GM21825 (cell line): ENCODE measurements around the gene NENF.
A peak's percentile ranks its signal among the peaks of the same experiment; 100 is the strongest.
"Not testable (repeated sequence)": the region's sequence is repeated elsewhere in the genome, so short reads cannot be mapped to it uniquely, and the experiment has no call there.

Experiments used
- ATAC-seq: cut with Tn5 transposase; IDR thresholded peaks from one replicate; pipeline ENCODE4 v1.9.1; 2021; ENCODE audit warnings: mild to moderate bottlenecking, moderate library complexity; ENCODE audit not compliant: unreplicated experiment

NENF gene

GRCh38 chr1:212432661-212433576 is at the start of gene NENF:
Gene NENF, plus strand, starts transcription at chr1:212432920. Its CDS starts 24 bp downstream, at chr1:212432944.
- ATAC-seq, result peak; percentile 98

GRCh38 chr1:212386029-212386428 is 46.7 kb upstream of the NENF start:
- ATAC-seq, result no peak

DNA sequence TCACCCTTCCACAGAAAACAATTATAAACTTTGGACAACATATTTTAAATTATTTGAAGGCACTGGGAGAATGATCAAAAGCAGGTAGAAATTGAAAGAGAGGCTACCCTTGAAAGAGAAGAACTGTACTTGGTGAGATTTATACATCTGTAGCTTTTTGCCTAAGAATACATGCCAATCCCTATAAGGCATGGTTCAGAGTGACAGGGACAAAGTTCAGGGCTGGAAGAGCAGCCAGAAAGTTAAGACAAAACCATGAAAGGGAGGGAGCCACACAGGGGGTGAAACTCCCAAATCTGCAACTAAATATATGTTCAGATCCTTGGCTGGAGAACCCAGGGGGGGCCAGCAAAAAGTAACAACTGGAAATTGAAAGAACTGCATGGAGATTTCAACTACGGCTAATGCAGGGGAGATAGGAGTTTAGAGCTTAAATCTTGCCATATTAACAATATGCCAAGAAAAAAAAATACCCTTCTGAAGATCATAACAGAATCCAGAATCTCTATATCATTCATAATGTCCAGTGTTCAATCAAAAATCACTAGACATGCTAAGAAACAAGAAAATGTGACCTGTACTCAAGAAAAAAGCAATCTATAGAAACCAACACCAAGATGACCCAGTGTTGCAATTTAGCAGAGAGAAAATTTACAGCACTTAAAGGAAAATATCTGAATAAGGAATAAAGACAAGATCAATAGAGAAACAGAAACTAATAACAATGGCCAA is 43.6 kb upstream of the NENF start:
- no peak for ATAC-seq

DNA sequence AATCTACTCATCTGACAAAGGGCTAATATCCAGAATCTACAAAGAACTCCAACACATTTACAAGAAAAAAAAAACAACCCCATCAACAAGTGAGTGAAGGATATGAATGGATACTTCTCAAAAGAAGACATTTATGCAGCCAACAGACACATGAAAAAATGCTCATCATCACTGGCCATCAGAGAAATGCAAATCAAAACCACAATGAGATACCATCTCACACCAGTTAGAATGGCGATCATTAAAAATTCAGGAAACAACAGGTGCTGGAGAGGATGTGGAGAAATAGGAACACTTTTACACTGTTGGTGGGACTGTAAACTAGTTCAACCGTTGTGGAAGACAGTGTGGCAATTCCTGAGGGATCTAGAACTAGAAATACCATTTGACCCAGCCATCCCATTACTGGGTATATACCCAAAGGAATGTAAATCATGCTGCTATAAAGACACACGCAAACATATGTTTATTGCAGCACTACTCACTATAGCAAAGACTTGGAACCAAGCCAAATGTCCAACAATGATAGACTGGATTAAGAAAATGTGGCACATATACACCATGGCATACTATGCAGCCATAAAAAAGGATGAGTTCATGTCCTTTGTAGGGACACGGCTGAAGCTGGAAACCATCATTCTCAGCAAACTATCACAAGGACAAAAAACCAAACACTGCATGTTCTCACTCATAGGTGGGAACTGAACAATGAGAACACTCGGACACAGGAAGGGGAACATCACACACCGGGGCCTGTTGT is 36.9 kb upstream of the NENF start:
- ATAC-seq, result not testable (repeated sequence)

- ATAC-seq, result no peak
These were observed 36.1 kb upstream of the NENF start for GRCh38 chr1:212396638-212397037.

DNA sequence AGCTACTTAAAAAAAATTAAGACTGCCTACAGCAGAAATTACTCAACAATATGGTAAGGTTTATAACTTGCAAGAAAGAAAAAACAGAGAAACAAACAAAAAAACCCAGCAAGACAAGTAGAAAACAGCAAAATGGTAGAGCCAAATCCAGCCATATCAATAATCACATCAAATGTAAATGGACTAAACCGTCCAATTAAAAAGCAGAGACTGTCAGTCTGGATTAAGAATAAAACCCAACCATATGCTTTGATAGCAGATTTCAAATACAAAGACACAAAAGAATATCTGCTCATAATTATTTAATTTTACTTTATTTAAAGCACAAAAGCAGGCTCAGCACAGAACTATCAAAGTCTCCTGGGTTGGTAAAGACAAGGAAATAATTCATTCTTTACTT is 35.5 kb upstream of the NENF start:
- no peak for ATAC-seq

DNA sequence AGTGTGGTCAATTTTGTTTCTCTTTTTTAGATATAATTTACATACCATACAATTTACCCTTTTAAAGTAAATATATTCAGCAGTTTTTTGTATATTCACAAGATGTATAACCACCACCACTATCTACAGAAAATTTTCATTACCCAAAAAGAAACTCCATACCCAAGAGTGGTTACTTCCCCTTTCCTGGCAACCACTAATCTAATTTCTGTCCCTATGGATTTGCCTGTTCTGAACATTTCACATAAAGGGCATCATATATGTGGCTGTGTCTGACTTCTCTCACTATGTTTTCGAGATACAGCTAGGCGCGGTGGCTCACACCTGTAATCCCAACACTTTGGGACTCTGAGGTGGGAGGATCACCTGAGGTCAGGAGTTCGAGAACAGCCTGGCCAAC is 31.7 kb upstream of the NENF start:
- ATAC-seq, result no peak

DNA sequence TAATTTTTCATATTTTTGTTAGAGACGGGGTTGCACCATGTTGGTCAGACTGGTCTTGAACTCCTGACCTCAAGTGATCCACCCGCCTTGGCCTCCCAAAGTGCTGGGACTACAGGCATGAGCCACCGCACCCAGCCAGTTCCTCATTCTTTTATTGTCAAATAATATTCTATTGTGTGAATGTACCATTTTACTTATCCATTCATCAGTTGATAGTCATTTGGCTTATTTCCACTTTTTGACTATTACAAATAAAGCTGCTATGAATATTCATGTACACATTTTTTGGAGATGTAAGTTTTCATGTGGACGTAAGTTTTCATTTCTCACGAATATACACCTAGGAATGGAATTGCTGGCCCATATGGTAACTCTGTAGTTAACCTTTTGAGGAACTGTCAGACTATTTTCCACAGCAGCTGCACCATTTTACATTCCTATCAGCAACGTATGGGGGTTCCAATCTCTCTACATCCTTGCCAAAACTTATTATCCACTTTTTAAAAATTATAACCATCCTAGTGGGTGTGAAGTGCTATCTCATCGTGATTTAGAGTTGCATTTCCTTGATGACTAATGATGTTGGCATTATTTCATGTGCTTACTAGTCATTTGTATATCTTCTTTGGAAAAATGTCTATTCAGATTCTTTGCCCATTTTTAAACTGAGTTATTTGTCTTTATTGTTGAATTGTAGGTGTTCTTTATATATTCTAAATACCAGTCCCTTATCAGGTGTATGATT is 30.7 kb upstream of the NENF start:
- no peak for ATAC-seq

DNA sequence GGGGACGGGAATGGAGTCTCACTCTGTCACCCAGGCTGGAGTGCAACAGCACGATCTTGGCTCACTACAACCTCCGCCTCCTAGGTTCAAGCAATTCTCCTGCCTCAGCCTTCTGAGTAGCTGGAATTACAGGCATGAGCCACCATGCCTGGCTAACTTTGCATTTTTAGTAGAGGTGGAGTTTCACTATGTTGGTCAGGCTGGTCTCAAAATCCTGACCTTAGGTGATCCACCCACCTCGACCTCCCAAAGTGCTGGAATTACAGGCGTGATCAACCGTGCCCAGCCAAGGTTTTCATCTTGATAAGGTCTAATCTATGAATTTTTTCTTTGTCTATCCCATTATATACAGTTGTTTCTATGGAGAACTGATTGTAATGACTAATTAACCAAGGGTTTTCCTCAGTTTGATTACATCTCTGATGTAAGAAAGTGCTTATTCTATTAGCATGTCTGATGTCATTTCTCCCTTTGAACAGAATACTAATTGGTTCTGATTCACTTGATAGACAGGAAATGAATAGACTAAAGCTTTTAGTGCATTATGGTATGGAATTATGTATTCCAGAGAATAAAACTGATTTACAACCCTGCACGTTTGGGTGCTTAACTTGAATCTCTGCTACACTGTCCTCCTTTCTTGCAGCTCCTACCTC is 29.9 kb upstream of the NENF start:
- no peak for ATAC-seq

DNA sequence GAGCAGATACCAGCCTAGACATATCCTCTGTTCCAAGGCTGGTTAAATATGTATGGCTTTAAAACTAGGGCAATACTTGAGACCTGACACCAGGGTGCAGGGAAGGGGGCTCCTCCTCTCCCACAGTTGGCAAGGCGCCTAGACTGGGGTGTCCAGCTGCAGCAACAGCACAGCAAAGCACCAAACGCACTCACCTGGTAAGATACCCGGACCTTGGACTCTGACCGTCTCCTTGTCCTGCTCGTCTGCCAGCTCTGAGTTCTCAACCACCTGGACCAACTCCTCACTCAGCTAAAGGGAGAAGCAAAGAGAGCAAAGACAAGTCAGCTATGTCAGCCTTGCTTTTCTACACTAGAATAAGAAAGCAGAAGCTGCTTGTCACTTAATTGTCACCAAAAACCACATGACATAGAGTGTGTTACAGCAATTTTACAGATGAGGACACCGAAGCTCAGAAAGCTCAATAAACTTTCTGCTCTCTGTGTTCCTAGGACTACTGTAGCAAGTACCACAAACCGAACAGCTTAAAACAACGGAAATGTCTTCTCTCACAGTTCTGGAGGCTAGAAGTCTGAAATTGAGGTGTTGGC is 22.4 kb upstream of the NENF start:
- no peak for ATAC-seq

GRCh38 chr1:212412374-212412773 is 20.3 kb upstream of the NENF start:
- no peak for ATAC-seq

DNA sequence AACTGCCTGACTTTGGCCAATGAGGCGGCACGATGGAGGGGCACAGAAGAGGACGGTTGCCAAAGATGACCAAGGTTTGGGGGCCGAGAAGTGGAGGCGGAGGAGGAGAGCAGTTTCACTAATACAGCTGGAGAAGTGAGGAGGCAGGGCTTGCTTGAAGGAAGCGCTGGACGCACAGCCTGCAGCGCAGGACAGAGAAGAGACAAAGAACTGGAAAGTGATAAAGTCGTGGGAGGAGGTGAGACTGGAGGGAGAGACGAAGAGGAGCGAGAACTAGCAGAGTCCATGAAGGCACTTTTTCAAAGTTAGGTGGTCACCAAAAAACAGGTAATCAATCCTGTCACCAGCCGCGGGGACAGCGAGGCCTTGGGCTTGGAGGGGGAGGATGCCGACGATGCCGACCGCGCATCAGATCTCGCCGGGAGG is 18.8 kb upstream of the NENF start:
- ATAC-seq, result peak; percentile 6

DNA sequence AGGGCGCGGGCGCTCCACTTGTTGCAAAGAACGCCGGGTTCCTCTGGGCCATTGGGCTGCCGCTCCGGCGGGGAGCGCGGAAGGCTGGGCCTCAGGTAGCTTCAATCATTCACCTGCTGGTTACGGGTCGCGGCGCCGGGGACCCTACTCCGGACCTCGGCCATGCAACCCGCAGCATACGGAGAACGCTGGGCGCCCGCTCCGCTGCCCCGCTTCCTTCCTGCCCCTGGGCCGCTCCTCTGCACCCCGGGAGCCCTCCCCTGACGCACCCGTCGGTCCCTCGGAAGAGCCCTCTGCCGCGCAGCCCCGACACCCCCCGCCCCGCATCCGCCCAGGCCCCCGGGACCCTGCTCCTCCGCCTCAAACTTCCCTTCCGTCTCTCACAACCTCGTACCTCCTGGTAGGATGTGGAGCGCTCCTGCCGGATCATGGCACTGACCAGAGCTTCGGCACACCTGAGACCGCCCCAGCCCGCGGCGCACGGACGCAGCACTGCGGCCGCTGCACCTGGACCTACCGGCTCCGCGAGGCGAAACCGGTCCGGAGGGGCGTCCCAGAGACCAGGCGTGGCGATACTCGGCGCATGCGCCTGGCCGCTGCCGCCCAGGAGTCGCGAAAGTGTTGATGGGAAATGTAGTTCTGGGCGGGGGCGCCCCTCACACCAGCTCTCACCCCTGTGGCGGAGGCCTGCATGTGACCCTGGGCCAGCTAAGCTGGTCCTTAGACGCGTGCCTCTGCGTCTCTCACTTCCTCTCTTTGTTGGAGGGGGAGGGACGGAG is 18.2 kb upstream of the NENF start, which contains the start of gene PACC1:
Gene PACC1, minus strand, starts transcription at position 559 of the 779 bp plus-strand sequence. Its CDS starts 129 bp downstream, at position 430.
- peak; percentile 96 for ATAC-seq

DNA sequence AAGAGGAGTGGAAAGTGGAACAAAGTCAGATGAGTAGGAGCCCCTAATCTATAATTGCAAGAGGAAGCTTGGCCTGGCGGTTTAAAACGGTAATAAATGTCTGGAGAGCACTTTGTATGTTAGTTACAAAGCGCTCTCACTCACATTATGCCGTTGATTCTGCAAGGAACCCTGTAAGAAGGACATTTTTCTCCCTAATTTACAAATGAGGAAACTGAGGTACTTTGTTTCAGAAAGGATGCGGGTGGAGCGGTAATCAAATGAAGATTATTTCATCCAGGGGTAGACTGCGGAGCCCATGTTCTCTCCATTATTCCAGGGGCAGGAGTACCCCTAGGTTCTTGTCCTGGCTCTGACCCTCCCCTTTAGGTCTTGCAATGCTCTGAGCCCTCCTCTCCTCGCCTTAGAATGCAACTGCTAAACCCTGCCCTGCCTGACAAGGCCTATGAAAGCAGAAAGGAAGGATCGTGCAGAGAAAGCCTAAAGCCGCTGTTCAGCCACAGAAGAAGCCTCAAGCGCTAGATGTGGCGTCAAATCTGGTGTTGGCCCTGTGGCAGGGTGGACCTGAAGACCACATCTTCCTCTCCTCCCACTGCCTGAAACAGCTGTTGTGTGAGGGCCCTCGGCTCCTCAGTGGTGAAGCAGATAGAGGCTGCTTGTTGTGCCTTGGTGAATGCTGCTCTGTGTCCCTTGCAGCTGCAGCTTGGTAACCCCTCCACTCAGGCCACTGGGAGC is 17.4 kb upstream of the NENF start:
- no peak for ATAC-seq

- ATAC-seq, result no peak
These were observed 11.6 kb upstream of the NENF start for GRCh38 chr1:212421165-212421564.

DNA sequence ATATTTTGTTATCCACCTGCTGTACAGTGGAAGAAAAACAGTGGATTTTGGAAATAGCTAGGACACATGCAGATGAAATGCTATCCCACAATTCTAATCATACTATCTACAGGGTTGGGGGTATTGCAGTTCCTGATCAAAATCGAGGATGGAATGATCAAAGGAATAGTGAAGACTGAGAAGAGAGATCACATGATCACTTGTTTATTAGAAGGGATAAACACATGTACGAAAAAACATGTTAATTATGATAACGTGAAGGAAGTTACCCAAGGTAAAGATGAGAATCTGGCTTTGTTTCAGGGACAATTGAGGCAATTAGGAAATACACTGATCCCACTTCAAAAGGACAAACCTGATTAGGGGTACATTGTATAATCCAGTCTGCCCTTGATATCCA is 8.8 kb upstream of the NENF start:
- no peak for ATAC-seq

- no peak for ATAC-seq
These were observed 4.2 kb upstream of the NENF start for GRCh38 chr1:212428496-212428895.

GRCh38 chr1:212430416-212430815 is 2.3 kb upstream of the NENF start:
- ATAC-seq, result no peak
